Measurements from ENCODE around the gene ERVMER34-1. TPM values are rescaled to one million over a fixed set of nuclear protein-coding genes. Genes with fewer than 3 reads are reported as not detected.

Gene ERVMER34-1
- total RNA-seq (not detected), total RNA-seq (0 to 0.27 (median 0) reads per million in 29 experiments)
- not detected for total RNA-seq (2013)

GRCh38 chr4:52750819-52751486 is at the start of gene ERVMER34-1:
Gene ERVMER34-1, minus strand, starts transcription at chr4:52751425. Its CDS starts 5,905 bp downstream, at chr4:52745520.
- DNase-seq = peak in 6 of 35 experiments; percentile 0 to 12 (median 3)
- H3K27ac ChIP-seq (ENCODE audit: low read length) = no peak within 1 kb of the TSS

GRCh38 chr4:52799813-52800212 is 48.6 kb upstream of the ERVMER34-1 start:
- peaks cover 15 to 20% of the 10 kb centered on the region in 2 donors for H3K27me3 Mint-ChIP-seq
- no peak overlapping the region for H3K4me3 Mint-ChIP-seq
- Histone ChIP-seq H3K27ac (ENCODE audit: low read length) (no peak overlapping the region), H3K27me3 (replicated peaks in 1 of 2; ENCODE audit: control insufficient read depth in 2 of 2, extremely low read depth in 1 of 2, insufficient read depth in 2 of 2, low read length in 1 of 2) (peaks cover 0 to 10% of the 10 kb centered on the region in 2 experiments), H3K4me3 (ENCODE audit: control insufficient read depth in 1 of 2, extremely low read depth in 1 of 2, low read length in 1 of 2) (no peak overlapping the region), H3K9me3 (no peaks in the 10 kb centered on the region), H3K36me3 (ENCODE audit: control insufficient read depth in 2 of 2, extremely low read depth in 1 of 2, insufficient read depth in 1 of 2, low read length in 1 of 2) (no peaks in the 10 kb centered on the region), H3K4me1 (ENCODE audit: control insufficient read depth in 1 of 2, extremely low read depth in 1 of 2, insufficient read depth in 2 of 2, low read length in 2 of 2) (no peaks in the 10 kb centered on the region)
- H3K27ac Mint-ChIP-seq = no peak overlapping the region
- H3K4me1 Mint-ChIP-seq = no peaks in the 10 kb centered on the region
- H3K36me3 Mint-ChIP-seq = no peaks in the 10 kb centered on the region
- H3K9me3 Mint-ChIP-seq = peaks cover 0 to 11% (median 0%) of the 10 kb centered on the region in 3 donors
- ATAC-seq (replicated peaks in 1 of 4) (no peak), DNase-seq (no peak)
- CTCF ChIA-PET = no interaction called here
- POLR2A ChIA-PET = no interaction called here
- WGBS (ENCODE audit: insufficient coverage) = no CpG with 5 or more reads among the region's 2 CpGs

More at GRCh38 chr4:52750819-52751486, at the start of gene ERVMER34-1:
- peak within 1 kb of the TSS; percentile 30 to 67 for H3K4me3 ChIP-seq (ENCODE audit: control insufficient read depth in 1 of 2, extremely low read depth in 1 of 2, low read length in 1 of 2)
- no peak within 1 kb of the TSS for H3K27ac Mint-ChIP-seq
- H3K36me3 ChIP-seq (ENCODE audit: control insufficient read depth in 2 of 2, extremely low read depth in 1 of 2, insufficient read depth in 1 of 2, low read length in 1 of 2) = no peaks in the 10 kb centered on the region
- peaks cover 2 to 12% of the 10 kb centered on the region in 2 experiments for H3K4me1 ChIP-seq (ENCODE audit: control insufficient read depth in 1 of 2, extremely low read depth in 1 of 2, insufficient read depth in 2 of 2, low read length in 2 of 2)
- ATAC-seq (replicated peaks in 1 of 4) = peak; percentile 35 to 49 (median 40)
- peaks cover 12 to 39% of the 10 kb centered on the region in 2 experiments for H3K27me3 ChIP-seq (replicated peaks in 1 of 2; ENCODE audit: control insufficient read depth in 2 of 2, extremely low read depth in 1 of 2, insufficient read depth in 2 of 2, low read length in 1 of 2)
- H3K4me3 Mint-ChIP-seq = peak within 1 kb of the TSS; percentile 63 to 73 (median 66)
- peaks cover 6 to 15% (median 10%) of the 10 kb centered on the region in 3 donors for H3K4me1 Mint-ChIP-seq
- H3K9me3 Mint-ChIP-seq = no peaks in the 10 kb centered on the region
- POLR2A ChIA-PET = interaction anchor here in 1 of 2 donors (0.6 kb wide), 1 partner anchor 24 kb away, joined by 3 read pairs; no protein-coding TSS in a partner anchor
- H3K9me3 ChIP-seq = no peaks in the 10 kb centered on the region
- peaks cover 54 to 67% of the 10 kb centered on the region in 2 donors for H3K27me3 Mint-ChIP-seq
- CTCF ChIA-PET = no interaction called here
- WGBS (ENCODE audit: insufficient coverage) = 3% methylated on average over 55 of the region's 61 CpGs
- peaks cover 3% of the 10 kb centered on the region for H3K36me3 Mint-ChIP-seq

- Mint-ChIP-seq H3K4me3 (no peak overlapping the region), H3K27me3 (peaks cover 6 to 12% of the 10 kb centered on the region in 2 donors), H3K36me3 (no peaks in the 10 kb centered on the region), H3K4me1 (no peaks in the 10 kb centered on the region), H3K27ac (no peak overlapping the region), H3K9me3 (no peaks in the 10 kb centered on the region)
- ChIA-PET POLR2A (no interaction called here), CTCF (no interaction called here)
- Histone ChIP-seq H3K27me3 (replicated peaks in 1 of 2; ENCODE audit: control insufficient read depth in 2 of 2, extremely low read depth in 1 of 2, insufficient read depth in 2 of 2, low read length in 1 of 2) (peaks cover 0 to 5% of the 10 kb centered on the region in 2 experiments), H3K4me1 (ENCODE audit: control insufficient read depth in 1 of 2, extremely low read depth in 1 of 2, insufficient read depth in 2 of 2, low read length in 2 of 2) (no peaks in the 10 kb centered on the region), H3K9me3 (no peaks in the 10 kb centered on the region), H3K27ac (ENCODE audit: low read length) (no peak overlapping the region), H3K4me3 (ENCODE audit: control insufficient read depth in 1 of 2, extremely low read depth in 1 of 2, low read length in 1 of 2) (no peak overlapping the region), H3K36me3 (ENCODE audit: control insufficient read depth in 2 of 2, extremely low read depth in 1 of 2, insufficient read depth in 1 of 2, low read length in 1 of 2) (no peaks in the 10 kb centered on the region)
- no peak for ATAC-seq (replicated peaks in 1 of 4)
- DNase-seq = no peak
Measured at GRCh38 chr4:52795533-52795932, 44.3 kb upstream of the ERVMER34-1 start.

GRCh38 chr4:52791936-52792335 is 40.7 kb upstream of the ERVMER34-1 start:
- Mint-ChIP-seq H3K27ac (no peak overlapping the region), H3K27me3 (no peaks in the 10 kb centered on the region), H3K4me3 (no peak overlapping the region), H3K36me3 (no peaks in the 10 kb centered on the region), H3K9me3 (no peaks in the 10 kb centered on the region), H3K4me1 (no peaks in the 10 kb centered on the region)
- Histone ChIP-seq H3K27me3 (replicated peaks in 1 of 2; ENCODE audit: control insufficient read depth in 2 of 2, extremely low read depth in 1 of 2, insufficient read depth in 2 of 2, low read length in 1 of 2) (peaks cover 0 to 8% of the 10 kb centered on the region in 2 experiments), H3K36me3 (ENCODE audit: control insufficient read depth in 2 of 2, extremely low read depth in 1 of 2, insufficient read depth in 1 of 2, low read length in 1 of 2) (no peaks in the 10 kb centered on the region), H3K27ac (ENCODE audit: low read length) (no peak overlapping the region), H3K4me1 (ENCODE audit: control insufficient read depth in 1 of 2, extremely low read depth in 1 of 2, insufficient read depth in 2 of 2, low read length in 2 of 2) (no peaks in the 10 kb centered on the region), H3K4me3 (ENCODE audit: control insufficient read depth in 1 of 2, extremely low read depth in 1 of 2, low read length in 1 of 2) (no peak overlapping the region), H3K9me3 (no peaks in the 10 kb centered on the region)
- POLR2A ChIA-PET = no interaction called here
- no peak for ATAC-seq (replicated peaks in 1 of 4)
- no peak for DNase-seq
- CTCF ChIA-PET = no interaction called here
- 92% methylated on average over 5 of the region's 5 CpGs for WGBS (ENCODE audit: insufficient coverage)

- Histone ChIP-seq H3K4me3 (ENCODE audit: control insufficient read depth in 1 of 2, extremely low read depth in 1 of 2, low read length in 1 of 2) (no peak overlapping the region), H3K36me3 (ENCODE audit: control insufficient read depth in 2 of 2, extremely low read depth in 1 of 2, insufficient read depth in 1 of 2, low read length in 1 of 2) (no peaks in the 10 kb centered on the region), H3K9me3 (no peaks in the 10 kb centered on the region), H3K27me3 (replicated peaks in 1 of 2; ENCODE audit: control insufficient read depth in 2 of 2, extremely low read depth in 1 of 2, insufficient read depth in 2 of 2, low read length in 1 of 2) (peaks cover 0 to 8% of the 10 kb centered on the region in 2 experiments), H3K27ac (ENCODE audit: low read length) (no peak overlapping the region), H3K4me1 (ENCODE audit: control insufficient read depth in 1 of 2, extremely low read depth in 1 of 2, insufficient read depth in 2 of 2, low read length in 2 of 2) (no peaks in the 10 kb centered on the region)
- Mint-ChIP-seq H3K36me3 (no peaks in the 10 kb centered on the region), H3K9me3 (no peaks in the 10 kb centered on the region), H3K27ac (no peak overlapping the region), H3K27me3 (no peaks in the 10 kb centered on the region), H3K4me1 (no peaks in the 10 kb centered on the region), H3K4me3 (no peak overlapping the region)
- ChIA-PET CTCF (interaction anchor here in 1 of 2 donors (0.6 kb wide), 1 partner anchor 252 kb away, joined by 3 read pairs; no protein-coding TSS in a partner anchor), POLR2A (no interaction called here)
- DNase-seq = no peak
- no peak for ATAC-seq (replicated peaks in 1 of 4)
- WGBS (ENCODE audit: insufficient coverage) = no CpG with 5 or more reads among the region's 6 CpGs
Measured at GRCh38 chr4:52789774-52790173, 38.5 kb upstream of the ERVMER34-1 start.

GRCh38 chr4:52788806-52789205 is 37.6 kb upstream of the ERVMER34-1 start:
- CTCF ChIA-PET = interaction anchor here in 1 of 2 donors (0.6 kb wide), 1 partner anchor 47 kb away, joined by 7 read pairs; no protein-coding TSS in a partner anchor
- 91% methylated on average over 6 of the region's 6 CpGs for WGBS (ENCODE audit: insufficient coverage)
- Mint-ChIP-seq H3K4me1 (no peaks in the 10 kb centered on the region), H3K9me3 (no peaks in the 10 kb centered on the region), H3K27me3 (no peaks in the 10 kb centered on the region), H3K36me3 (no peaks in the 10 kb centered on the region), H3K4me3 (no peak overlapping the region), H3K27ac (no peak overlapping the region)
- H3K9me3 ChIP-seq = no peaks in the 10 kb centered on the region
- H3K4me1 ChIP-seq (ENCODE audit: control insufficient read depth in 1 of 2, extremely low read depth in 1 of 2, insufficient read depth in 2 of 2, low read length in 2 of 2) = no peaks in the 10 kb centered on the region
- no peak overlapping the region for H3K4me3 ChIP-seq (ENCODE audit: control insufficient read depth in 1 of 2, extremely low read depth in 1 of 2, low read length in 1 of 2)
- ATAC-seq (replicated peaks in 1 of 4) (no peak), DNase-seq (no peak)
- POLR2A ChIA-PET = no interaction called here
- peaks cover 0 to 6% of the 10 kb centered on the region in 2 experiments for H3K27me3 ChIP-seq (replicated peaks in 1 of 2; ENCODE audit: control insufficient read depth in 2 of 2, extremely low read depth in 1 of 2, insufficient read depth in 2 of 2, low read length in 1 of 2)
- no peaks in the 10 kb centered on the region for H3K36me3 ChIP-seq (ENCODE audit: control insufficient read depth in 2 of 2, extremely low read depth in 1 of 2, insufficient read depth in 1 of 2, low read length in 1 of 2)
- H3K27ac ChIP-seq (ENCODE audit: low read length) = no peak overlapping the region
